NOMO-1 treated with dmso at 0.1 percent for 144 hours (cell line): Measurements from ENCODE around the gene CLDN7.
A peak's percentile ranks its signal among the peaks of the same experiment; 100 is the strongest.

ENCODE experiments used
- DNase-seq: peaks from one replicate; lab custom pipeline; 2025; ENCODE audit not compliant: unreplicated experiment; lab: John Stamatoyannopoulos, UW

Gene CLDN7

GRCh38 chr17:7289256-7290032 is 27.2 kb upstream of the CLDN7 start:
- DNase-seq = no peak

GRCh38 chr17:7285679-7286078 is 23.4 kb upstream of the CLDN7 start:
- DNase-seq = no peak

- DNase-seq = no peak
These were observed 22.6 kb upstream of the CLDN7 start for GRCh38 chr17:7284911-7285310.

GRCh38 chr17:7283471-7284216 is 21.4 kb upstream of the CLDN7 start:
- DNase-seq = no peak

- DNase-seq = no peak
These were observed 20.6 kb upstream of the CLDN7 start for GRCh38 chr17:7282752-7283321.

GRCh38 chr17:7281953-7282751 is 19.9 kb upstream of the CLDN7 start:
- no peak for DNase-seq

- peak; percentile 76 for DNase-seq
These were observed 19.0 kb upstream of the CLDN7 start, which contains the start of gene SLC2A4 for GRCh38 chr17:7281074-7281952. Gene SLC2A4, plus strand, starts transcription at chr17:7281718. Its CDS starts 217 bp downstream, at chr17:7281935.

GRCh38 chr17:7280519-7281073 is 18.3 kb upstream of the CLDN7 start:
- DNase-seq = peak; percentile 86

- DNase-seq = no peak
These were observed 17.2 kb upstream of the CLDN7 start for GRCh38 chr17:7279448-7279847.

GRCh38 chr17:7266784-7267183 is 4.5 kb upstream of the CLDN7 start:
- no peak for DNase-seq

- no peak for DNase-seq
These were observed 1.5 kb upstream of the CLDN7 start for GRCh38 chr17:7263801-7264078.

- no peak for DNase-seq
These were observed 890 bp upstream of the CLDN7 start for GRCh38 chr17:7262935-7263800.

GRCh38 chr17:7261379-7262191 is 693 bp downstream of the CLDN7 start:
- DNase-seq = no peak

- no peak for DNase-seq
These were observed 1.5 kb downstream of the CLDN7 start for GRCh38 chr17:7260651-7261378.

GRCh38 chr17:7260151-7260550 is 2.1 kb downstream of the CLDN7 start:
- no peak for DNase-seq

- no peak for DNase-seq
These were observed 2.8 kb downstream of the CLDN7 start for GRCh38 chr17:7259555-7259889.

GRCh38 chr17:7258731-7259554 is 3.3 kb downstream of the CLDN7 start:
- no peak for DNase-seq
